HG03139 (cell line): ENCODE results near the gene C10orf62.

Experiments used
- ATAC-seq: cut with Tn5 transposase; IDR thresholded peaks from one replicate; pipeline ENCODE4 v1.9.1; 2021; ENCODE audit not compliant: unreplicated experiment

C10orf62 gene

DNA sequence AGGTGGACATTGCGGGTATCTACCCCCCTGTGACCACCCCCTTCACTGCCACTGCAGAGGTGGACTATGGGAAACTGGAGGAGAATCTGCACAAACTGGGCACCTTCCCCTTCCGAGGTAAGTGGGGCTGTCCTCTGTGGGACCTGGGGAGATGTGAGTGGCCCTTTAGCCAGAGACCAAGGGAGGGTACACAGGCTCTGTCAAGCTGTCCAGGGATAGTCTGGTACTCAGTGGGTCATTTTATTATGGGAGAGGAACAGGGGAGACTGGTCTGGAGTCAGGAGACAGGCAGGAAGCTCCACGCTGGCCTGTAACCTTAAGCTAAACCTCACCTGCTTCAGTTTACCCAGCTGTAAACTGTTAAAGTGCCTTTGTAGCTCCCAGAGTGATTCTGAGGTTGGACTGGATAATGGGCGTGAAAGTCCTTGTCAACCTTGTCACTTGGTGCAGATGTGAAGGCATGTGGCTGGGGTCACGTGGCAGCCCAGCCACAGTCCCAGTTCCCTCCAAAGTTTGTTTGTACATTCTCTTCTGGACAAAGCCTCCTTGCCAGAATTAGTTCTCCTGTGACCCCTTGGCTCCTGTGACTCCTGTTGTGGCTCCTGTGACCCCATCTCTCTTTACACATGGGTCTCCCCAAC, 4.6 kb upstream of the C10orf62 start:
- ATAC-seq, result no peak

DNA sequence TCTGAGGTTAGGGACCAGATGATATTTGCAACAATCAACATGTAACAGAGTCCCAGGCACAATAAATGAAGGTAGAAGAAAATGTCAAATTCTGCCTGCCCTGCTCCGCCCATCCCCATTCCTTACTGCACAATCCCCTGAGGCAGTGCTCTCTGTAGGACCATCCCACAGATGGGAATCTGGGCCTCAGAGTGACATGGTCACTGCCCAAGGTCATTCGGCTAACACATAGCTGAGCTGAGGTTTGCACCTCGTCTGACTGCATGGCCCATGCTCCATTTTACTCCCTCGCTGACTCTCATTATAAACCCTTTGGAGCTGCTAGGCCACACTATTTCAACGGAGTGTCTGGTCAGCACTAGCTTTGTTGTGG, 4.1 kb upstream of the C10orf62 start:
- ATAC-seq, result no peak

DNA sequence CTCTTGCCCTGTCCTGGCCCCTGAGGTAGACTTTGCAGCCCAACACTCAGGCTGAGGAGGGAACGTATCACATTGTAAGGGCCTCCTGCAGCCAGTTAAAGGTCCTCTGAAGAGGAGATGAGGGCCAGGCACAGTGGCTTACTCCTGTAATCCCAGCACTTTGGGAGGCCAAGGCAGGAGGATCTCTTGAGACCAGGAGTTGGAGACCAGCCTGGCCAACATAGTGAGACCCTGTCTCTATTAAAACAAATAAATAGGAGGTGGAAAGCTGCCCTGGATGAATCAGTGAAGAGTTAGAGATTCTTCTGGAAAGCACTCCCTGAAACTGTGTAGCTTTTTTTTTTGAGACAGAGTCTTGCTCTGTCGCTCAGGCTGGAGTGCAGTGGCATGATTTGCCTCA, 2.3 kb upstream of the C10orf62 start:
- ATAC-seq, result no peak

DNA sequence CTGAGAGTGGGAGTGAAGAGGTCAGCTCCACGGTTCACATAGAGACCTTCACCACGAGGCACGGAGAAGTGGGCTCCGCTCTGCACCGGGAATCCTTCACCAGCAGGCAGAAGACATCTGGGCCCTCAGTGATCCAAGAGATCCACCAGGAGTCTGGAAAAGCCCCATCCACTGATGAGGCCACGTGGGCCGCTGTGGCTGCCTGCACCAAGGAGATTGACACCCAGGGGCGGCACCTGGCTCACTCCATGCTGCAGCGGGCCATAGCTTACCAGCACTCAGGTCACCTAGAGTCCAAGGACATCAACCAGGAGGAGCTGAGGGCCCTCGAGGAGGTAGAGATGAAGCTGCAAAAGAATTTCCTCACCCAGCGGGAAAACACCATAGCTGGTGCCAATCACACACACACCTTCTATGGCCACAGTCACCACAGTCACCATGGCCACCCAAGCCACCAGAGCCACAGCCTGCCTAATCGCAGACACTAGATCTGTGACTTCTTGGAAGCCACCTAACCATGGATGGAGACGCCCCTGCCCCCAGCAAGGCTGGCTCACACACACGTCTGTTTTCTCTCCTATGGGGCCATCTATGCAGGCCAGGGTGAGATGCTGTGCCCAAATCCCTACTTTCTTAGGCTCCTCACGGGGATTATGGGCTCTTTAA, 694 bp downstream of the C10orf62 start:
- no peak for ATAC-seq

DNA sequence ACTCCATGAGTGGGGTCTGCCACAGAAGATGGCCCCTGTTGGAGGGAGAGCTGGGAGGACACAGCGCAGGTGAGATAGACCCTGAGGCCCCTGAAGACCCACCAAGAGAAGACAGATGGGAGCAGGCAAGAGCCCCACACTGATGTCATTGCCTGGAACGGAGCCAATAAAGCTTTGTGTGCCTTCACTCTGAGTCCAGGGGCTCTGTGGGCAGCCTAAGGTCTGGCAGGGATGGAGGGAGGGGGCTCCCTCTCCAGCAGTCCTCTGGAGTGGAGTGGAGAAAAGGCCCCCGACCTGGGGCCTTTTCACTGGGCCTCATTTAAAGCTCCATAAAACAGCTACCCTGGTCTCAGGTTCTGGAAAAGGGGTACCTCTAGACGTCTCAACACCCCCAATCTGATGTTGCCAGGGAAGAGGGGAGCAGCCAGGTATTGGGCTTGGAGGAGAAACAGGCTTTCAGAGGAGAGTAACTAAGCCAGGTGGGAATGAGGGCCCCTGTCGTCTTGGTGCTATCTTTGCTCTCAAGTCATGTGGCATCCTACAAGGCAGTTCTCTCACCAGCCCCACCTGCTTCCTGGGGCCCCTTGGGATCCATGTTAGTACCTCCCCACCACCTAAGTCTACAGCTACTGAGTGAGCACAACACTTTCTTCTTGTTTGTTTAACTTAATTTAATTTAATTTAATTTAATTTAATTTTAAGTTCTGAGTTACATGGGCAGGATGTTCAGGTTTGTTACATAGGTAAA, 1.4 kb downstream of the C10orf62 start:
- ATAC-seq, result no peak

DNA sequence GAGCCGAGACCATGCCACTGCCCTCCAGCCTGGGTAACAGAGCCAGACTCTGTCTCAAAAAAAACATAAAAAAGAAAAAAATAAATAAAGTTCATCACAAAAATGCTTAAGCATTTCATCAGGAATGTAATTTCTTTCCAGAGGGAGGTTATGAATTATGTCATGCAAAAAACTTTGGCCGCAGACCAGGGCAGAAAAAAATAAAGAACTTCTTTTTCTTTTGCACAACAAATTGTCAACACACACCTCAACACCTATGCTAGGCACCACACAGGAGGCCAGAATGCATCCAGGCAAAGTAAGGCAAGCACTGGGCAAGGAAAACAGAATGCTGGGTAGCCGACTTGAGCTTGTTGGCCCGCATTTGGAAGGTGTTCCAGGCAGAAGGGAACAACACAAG, 3.9 kb downstream of the C10orf62 start:
- no peak for ATAC-seq

DNA sequence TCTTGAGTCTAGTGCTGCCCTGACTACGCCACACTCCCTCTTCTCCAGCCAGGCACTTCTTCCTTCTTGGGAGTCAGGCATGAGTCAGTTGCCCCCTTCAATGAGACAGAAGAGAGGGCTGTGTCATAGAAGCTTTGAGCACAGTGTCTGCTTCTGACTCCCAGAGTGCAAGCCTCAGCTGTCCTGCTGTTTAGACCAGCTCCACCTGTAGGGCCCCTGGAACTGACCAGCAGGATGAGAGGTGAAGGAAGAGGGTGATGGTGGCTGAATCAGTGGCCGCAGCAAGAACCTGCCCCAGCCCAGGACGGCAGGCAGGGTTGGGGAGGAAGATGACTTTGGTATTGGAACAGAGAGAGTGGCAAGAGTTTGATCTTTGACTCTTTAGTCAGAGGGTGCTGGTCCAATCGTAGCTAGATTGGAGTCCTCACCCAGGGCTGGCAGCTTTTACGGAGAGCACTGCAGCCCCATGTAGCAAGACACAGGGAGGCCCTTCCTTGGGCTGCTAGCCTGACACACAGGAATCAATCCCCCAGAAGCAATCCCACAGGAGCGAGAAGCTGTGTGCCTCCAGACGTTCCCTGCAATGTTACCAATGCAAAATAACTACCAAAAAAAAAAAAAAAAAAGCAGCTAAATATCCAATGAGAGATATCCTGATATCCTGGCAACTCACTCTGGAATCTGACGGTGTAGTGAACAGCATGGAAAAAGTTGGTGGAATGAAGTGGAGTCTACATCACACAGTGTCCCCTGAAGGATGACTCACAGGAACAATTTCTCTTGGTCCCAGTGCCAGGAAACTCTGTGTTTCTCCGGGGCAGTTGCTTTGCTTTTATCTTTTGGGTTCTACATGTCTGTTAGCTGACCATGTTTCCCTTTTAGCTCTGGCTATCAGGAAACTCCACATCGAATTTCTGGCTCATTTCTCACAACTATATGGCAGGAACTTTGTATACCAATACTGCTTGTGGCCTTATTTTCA, 6.9 kb downstream of the C10orf62 start:
- ATAC-seq, result no peak

DNA sequence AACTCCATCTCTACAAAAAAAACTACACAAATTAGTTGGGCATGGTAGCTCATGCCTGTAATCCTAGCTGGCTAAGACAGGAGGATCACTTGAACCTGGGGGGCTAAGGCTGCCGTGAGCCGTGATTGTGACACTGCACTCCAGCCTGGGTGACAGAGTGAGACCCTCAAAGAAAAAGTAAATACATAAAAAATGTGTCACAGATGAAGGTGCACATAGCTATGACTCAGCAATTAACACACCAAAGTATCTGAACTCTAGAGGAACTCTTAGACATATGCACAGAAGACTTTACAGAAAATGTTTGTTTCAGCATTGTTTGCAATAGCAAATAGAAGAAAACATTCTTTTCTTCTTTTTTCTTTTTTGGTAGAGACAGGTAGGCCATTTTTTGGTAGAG, 8.3 kb downstream of the C10orf62 start:
- ATAC-seq, result no peak

DNA sequence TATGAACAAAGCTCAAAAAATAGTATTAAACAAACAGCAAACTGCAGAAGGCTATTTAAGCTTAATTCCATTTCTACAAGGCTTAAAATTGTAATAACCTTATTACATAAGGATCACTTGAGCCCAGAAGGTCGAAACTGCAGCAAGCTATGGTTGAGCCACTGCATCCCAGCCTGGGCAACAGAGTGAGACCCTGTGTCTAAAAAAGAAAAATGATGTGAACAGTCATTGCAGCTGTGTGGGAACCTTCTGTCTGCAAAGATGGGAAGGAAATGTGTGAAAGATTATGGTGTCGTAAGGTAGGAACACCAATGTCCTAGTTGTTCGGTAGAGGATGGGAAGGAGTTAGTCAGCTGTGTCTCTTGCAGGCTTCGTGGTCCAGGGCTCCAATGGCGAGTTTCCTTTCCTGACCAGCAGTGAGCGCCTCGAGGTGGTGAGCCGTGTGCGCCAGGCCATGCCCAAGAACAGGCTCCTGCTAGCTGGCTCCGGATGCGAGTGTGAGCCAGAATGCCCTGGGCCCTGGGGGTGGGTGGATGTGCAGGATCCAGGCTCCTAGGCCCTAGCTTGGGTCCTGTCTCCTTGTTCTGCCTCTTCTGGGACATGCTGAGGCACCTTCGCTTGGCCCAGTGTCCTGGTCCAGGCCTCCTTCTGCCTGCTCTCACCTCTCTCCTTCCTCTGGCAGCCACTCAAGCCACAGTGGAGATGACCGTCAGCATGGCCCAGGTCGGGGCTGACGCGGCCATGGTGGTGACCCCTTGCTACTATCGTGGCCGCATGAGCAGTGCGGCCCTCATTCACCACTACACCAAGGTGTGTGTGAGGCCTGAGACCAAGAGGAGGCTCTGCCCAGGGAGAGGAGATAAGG, 9.1 kb downstream of the C10orf62 start:
- ATAC-seq, result no peak

DNA sequence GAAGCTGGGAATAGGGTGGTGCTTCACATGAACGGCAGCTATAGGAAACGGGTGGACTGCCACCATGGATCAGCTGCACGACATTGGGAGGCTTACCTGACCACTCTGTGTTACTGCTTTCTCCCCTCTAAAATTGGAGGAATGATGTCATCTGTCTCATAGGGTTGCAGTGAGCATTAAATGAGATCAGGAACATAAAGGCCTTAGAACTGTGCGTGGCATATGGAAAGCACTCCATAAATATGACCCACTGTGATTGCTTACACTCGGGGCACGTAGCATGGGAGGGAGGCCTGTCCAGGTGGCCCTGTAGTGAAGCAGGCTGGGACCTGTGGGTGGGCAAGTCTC, 9.7 kb downstream of the C10orf62 start:
- no peak for ATAC-seq

DNA sequence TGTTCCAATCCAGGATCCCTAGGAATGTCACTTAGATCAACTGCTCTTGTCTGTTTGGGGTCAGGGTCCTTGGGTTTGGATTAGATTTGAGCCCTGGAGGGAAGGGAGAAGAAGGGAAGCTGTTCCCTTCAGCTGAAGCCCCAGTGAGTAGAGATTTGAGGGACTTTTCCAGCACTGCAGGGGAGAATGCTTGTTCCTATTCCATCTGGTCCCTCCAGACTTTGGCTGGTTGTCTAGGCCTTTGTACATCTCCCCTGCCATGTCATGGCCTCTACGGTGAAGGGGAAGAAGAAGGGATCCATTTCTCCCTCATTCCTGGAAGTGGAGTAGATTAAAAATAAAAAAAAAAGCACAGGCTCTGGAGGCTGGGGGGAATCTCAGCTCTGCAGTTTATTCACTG, 11.1 kb downstream of the C10orf62 start:
- no peak for ATAC-seq

DNA sequence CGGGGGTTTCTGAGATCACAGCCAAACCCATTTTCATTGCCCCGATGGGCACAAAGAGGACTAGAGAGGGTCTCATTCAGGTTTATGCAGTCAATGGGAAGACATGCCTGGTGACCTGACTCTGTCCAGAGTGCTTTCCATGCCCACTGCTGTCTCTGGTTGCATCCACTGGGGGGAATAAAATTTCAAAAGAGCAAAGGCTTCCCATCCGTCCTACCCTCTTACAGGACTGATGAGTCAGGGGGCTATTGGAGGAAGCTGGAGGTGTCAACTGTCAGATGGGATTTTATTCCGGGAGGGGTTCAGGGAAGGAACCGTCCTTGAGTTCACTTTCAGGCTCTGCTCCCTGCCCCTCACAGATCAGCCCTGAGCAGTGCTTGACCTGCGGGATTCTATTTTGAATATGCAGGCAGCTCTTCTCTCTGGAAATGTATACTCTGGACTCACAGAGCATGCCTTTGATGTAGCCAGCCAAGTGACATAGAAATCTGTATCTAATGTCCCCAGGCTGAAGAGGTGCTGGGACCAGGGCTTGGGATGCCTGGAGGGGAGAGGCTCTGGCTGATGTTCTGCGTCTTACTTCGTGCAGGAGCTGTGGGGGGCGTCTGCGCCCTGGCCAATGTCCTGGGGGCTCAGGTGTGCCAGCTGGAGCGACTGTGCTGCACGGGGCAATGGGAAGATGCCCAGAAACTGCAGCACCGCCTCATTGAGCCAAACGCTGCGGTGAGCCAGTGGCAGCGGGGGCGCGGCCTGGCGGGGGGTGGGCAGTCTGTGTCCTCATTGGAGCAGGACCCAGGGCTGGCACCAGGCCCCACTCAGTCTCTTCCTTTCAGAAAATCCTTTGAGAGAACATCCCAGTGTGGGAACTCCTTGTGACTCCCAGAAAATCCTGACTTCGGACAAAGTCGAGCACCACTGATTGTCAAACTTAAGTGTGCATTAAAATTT, 12.0 kb downstream of the C10orf62 start:
- ATAC-seq, result no peak

DNA sequence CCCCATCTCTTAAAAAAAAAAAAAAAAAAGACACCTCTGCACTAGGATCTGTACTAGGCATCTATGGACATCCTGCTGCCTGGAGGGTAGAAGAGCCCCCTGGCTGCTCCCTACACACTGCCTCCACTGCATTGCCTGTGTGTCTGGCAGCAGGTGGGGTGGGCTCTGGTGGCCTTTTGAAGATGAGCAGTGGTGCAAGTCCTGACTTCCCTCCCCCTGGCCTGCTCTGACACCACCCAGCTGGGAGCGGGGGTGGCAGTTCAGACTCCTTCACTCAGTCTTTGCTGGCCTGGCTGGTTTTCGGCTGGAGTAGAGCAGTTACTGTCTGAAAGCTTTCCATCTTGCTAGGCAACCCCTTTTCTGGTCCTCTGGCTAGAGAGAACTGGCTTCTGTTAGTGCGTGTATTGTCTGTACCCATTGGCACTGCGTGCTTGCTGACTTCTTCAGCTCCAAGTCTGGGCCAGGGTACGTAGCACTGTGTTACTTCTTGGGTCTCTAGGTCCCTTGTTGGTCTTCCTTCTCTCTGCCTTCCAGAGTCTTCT, 17.6 kb downstream of the C10orf62 start:
- no peak for ATAC-seq

DNA sequence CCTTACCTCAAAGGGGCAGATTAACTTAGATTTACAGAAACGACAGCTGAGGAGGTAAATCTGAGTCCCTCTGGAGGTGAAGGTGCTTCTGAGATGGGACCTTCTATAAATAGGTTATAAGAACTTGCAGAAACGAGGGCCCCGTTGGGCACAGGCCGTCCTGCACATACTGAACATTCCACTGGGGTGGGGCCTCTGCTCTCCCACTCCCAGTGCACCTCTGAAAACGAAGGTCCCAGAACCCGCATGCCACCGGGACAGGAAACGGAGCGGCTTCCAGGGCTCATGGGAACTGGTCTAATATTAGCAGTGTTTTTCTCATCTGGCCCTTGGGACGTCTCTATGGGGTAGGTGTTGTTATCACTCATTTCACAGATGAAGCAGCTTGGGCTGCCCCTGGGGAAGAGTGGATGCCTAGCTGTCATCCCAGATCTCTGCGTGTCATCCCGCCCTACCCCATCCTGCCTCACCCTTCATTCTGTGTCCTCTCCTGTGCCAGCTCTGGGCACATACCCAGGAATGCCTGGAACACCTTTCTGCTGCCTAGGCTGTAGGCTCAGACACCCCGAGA, 19.6 kb downstream of the C10orf62 start:
- no peak for ATAC-seq

DNA sequence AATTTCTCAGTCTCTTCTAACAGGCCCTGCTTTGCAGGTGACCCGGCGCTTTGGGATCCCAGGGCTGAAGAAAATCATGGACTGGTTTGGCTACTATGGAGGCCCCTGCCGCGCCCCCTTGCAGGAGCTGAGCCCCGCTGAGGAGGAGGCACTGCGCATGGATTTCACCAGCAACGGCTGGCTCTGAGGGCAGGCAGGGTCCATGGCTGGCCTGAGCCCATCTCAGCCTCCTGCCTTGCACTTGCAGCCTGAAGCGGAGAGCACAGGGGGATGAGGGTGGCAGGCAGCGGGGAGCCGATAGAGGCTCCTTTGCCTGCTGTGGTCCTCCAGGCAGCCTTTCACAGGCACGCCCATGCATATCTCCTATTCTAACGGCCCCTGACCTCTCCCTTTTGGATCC, 22.0 kb downstream of the C10orf62 start:
- no peak for ATAC-seq

DNA sequence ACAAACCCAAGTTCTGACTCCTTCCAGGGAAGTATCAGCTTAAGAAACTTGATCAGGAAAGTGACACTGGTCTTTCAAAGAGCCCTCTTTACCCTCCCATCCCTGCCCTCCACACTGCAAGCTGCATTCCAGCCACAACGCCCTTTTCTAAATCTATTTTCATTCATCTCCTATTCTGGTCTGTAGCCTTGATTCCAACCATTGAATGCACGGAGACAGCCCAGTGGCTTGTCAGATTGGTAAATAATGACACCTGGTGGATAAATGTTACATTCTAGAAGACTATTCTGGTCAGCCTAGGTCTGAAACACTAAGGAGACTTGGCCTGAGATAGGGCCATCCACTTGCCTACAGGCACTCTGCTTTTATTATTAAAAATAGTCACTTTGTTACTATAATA, 22.9 kb downstream of the C10orf62 start:
- no peak for ATAC-seq

DNA sequence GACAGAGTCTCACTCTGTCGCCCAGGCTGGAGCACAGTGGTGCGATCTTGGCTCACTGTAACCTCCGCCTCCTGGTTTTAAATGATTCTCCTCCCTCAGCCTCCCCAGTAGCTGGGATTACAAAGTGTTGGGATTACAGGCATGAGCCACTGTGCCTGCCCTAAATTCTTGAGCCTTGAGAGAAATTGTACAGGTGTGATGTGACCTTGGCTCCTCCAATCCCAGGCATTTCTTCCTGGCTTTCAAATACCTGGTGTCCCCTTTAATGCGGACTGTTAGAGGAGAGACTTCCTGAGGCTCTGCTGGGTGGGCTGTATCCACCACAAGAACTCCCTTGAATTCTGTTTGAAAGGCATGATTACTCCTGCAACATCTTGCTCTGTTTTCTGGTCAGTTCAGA, 28.8 kb downstream of the C10orf62 start:
- no peak for ATAC-seq

DNA sequence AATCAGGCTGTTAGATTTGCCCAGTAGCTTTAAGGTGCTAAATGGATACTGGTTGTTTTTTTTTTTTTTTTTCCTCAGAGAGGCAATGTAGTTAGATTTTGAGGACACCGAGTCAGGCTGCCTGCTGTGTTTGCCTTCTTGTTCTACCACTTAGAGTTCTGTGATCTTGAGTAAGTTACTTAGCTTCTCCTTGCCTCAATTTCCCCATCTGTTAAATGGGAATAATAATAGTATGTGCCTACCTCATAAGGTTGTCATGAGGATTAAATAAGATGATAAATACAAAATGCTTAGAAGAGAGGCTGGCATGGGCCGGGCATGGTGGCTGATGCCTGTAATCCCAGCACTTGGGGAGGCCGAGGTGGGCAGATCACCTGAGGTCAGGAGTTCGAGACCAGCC, 29.2 kb downstream of the C10orf62 start:
- ATAC-seq, result no peak

DNA sequence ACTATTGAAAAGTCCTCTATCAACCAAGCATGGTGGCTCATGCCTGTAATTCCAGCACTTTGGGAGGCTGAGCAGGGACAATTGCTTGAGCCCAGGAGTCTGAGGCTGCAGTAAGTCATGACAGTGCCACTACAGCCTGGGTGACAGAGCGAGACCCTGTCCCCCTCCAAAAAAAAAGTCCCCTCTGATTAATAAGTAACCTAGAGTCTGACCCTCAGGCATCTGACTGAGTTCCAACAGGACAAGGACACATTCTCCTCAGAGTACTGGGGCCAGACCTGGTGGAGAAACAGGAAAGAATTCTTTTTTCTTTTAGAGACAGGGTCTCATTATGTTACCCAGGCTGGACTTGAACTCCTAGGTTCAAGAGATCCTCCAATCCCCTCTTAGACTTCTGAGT, 33.8 kb downstream of the C10orf62 start:
- no peak for ATAC-seq
